Right lung (tissue), 5 donors: ENCODE results near the gene ADD3. TPM values are rescaled to one million over a fixed set of nuclear protein-coding genes. Genes with fewer than 3 reads are reported as not detected.

Source experiments
- DNase-seq, 2 donors: peaks; one replicate each; pipeline ENCODE4 v3.0.0-alpha.2; 2013
- polyA plus RNA-seq, 5 donors: library from polyadenylated mRNA; unstranded; fragments of 120-200 nt; gene quantifications; one replicate each; pipeline versions ENCODE4 v1.2.1 to v1.2.3, GENCODE V29; 2013; ENCODE audit warnings: inconsistent platforms in 1 of 5, low replicate concordance in 1 of 5; ENCODE audit not compliant: insufficient read length in 5 of 5, insufficient read depth in 1 of 5

ADD3 gene
- polyA plus RNA-seq, 5 donors = 202 to 398 (median 349) TPM

DNA sequence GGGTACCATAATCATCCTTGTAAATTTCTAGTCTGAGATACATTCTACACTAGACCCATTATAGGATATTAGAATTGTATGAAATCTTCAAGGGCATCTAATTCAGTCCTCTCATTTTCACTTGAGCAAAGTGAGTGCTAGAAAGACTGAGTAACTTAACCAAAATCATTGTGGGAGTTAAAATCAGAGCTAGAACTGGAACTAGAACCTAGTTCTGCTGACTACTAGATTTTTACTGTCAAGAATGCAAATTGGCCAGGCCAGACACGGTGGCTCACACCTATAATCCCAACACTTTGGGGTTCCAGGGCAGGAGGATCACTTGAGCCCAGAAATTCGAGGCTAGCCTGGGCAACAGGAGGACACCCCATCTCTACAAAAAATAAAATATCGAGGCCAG lies 53.9 kb downstream of the ADD3 start:
- DNase-seq = no peak

DNA sequence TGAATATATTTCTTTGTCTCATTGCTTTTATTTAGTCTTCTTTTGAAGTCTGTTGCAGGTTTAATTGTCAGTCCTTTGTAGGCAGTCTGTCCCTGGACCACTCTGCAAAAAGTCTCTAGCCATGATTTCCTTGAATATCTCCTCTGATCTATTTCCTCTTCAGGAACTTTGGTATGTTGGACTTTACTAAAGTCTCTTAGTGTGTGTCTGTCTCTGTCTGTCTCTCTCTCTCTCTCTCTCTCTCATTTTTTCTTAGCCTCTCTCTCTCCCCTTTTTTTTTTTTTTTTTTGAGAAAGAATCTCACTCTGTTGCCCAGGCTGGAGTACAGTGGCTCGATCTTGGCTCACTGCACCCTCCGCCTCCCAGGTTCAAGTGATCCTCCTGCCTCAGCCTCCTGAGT lies 57.5 kb downstream of the ADD3 start:
- DNase-seq = no peak

DNA sequence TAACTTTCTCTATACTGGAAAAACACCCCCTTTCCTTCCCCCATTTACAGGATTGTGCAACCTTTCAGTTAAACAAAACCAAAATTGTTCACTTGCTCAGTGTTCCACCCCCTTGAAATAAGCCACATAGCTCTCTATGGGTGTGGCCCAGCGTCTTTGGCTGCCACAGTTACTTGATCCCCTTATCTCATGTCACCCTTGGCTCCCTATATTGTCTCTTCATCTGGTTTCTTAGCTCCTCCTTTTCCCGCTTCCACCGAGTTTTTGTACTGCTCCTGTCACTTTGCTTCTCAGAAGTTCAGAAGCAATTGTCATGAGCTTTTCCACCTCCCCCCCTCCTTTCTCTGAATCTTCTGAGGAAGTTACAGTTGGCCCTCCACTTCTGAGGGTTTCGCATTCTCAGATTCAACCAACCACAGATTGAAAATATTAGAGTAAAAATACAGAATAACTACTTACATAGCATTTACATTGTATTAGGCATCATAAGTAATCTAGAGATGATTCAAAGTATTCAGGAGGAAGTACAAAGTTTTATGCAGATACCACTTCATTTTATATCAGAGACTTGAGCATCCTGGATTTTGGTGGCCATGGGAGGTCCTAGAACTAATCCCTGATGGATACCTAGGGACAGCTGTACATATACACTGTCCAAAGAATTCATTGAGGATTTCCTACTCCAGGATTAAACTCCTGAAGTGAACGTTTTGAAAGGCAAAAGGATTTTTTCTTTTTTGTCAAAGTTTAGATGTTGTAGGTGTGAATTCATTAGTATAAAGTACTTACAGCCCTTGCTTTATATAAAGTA lies 60.4 kb downstream of the ADD3 start:
- no peak for DNase-seq

DNA sequence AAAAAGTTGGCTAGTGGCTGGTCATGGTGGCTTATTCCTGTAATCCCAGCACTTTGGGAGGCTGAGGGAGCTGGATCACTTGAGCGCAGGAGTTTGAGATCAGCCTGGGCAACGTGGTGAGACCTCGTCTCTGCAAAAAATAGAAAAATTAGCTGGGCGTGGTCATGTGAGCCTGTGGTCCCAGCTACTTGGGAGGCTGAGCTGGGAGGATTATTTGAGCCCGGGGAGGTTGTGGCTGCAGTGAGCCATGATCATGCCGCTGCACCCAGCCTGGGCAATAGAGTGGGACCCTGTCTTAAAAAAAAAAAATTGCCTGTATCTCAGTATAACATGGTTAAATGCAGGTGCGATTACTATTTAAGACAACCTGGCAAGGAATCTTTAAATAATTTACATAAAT lies 61.0 kb downstream of the ADD3 start:
- no peak for DNase-seq

DNA sequence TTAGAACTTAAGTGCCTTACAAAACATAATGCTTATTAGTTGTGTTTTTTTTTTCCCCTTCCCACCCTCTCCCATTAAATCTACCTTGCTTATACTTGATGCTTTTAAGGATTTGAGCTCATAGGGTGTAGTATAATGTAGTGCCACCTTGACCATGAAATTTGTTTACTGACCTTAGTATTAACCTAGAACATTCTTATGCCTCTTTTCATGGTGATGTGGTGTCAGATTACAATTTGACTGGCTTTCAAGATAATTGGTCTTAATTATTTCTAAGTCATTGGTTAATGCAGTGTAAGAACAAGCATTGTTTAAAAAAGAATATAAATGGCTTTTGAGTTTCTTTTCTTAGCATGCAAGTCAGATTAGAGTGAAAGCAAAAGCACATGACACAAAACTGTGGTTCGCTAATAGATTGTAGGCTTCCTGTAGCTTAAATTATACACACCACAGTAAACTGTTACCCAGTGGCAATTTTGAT lies 61.8 kb downstream of the ADD3 start:
- DNase-seq = no peak

DNA sequence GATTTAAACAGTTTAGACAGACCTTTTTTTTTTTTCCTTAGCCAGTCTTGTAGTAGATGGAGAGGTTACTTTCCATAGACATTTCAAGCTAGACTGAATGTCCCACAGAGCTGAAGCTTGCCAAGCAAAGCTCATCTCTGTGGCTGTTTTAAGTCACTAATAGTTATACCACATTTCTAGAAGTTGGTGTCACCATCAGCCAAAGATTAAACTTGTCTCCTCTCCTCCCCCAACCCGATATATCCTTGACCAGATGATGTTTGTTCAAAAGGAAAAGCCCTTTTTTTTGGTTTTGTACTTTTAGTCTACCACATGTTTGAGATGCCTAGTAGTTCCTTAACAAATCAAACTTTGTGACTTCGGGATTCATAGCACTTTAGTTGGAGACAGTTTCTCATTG lies 66.1 kb downstream of the ADD3 start:
- DNase-seq = no peak

DNA sequence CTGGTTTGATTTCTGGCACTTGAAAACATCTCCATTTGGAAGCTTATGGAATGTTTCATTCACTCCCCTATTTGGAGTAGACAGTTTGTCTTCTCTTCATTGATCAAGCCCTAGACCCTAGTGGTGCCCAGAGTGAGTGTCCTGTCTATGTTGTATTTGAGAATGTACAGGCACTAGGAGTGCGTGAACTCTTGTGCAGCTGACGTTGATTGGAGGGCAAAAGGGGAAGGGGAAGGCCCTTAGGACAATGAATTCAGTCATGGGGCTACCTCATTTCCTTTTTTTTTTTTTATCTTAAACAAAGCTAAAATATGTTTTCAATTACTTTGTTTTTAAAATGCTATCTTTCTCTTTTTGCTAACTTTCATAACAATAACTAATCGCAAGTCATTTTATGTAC lies 66.5 kb downstream of the ADD3 start:
- DNase-seq = no peak

DNA sequence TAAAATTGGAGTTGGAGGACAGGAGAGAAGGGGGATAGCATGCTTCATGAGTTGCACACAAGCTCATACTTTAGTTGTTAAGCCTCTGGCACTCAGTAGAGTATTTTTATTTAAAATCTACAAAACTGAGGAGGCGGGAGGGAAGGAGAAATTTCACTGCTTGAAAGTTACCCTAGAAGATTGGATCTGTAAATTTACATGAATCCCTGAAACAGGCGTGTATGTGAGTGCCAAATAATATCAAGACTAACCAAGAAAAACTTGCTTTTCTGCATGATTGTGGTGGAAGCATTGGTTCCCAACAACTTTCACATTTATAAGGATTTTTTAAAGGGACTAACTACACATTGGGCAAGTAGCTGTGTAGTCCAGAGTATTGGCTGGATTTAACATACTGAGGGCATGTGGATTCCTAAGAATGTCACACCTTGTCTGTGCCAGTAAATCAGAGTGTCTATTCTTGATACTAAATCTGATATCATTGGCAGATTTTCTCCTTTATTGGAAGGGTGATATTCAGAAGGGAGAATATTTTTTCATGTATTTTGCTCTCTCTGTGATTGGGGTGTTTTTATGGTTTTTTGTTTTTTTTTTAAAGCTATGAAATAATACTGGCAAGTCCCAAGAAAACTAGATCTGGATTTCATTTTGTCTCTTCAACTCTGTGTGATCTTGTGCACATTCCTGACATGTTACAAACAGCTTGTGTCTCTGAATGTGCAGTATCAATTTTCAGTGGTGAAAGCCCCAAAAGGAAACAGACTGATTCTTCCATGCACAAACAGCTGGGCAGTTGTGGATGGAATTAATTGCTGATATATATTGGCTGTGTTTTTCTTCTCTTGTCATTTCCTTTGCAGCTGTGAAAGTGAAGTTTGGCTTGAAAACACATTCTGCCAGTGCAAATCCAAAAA lies 67.2 kb downstream of the ADD3 start:
- no peak for DNase-seq

DNA sequence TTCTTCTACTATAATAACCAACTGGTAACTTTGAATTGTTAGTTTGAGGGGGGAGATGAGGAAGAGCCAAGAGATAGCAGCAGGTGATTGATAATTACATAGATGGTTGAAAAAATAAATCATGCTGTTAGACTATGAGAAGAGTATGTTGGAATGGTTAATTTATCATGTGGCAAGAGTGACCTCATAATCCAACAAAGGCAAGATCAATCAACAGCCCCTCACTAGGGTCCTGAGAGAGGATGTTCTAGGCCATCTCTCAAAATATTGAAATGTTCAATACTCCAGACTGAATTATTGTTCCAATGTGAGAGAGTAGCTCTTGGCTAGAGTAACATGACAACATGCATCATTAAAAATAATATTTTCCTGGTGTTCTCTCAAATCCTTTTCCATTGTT lies 67.9 kb downstream of the ADD3 start:
- DNase-seq = no peak

DNA sequence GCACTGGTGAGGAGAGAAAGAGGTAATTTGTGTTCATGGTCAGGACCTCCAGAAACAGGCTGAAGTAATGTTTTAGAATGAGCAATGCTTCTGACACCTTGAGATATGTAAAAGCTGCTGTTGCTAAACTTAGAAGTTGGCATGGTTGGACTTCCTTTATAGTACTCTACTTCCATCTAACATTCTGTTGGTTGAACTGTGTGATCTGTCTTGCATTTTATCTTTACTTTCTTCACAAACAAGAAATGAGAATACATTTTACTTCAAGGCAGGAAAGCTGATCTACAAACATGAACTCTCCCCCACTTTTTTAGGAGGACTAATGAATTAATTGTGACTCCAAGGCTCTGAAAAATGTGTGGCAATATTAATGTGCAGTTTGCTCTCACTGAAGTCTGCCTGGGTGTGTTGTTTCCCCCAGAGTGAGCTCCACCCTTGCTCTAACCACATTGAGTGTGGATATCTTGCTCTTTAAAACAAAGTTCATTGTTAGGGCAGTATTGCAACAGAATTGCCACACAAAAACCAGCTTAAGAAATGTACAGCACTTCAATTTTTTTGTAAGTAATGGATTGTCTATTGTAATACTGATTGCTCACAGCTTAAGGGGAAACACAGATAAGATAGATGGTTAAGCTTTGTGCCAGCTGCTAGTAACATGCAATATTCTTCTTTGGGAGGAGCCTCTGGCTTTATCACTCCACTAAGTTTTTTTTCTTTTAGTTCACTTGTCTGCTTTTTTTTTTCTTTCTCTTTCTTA lies 69.0 kb downstream of the ADD3 start:
- peak; percentile 67 to 70 for DNase-seq

DNA sequence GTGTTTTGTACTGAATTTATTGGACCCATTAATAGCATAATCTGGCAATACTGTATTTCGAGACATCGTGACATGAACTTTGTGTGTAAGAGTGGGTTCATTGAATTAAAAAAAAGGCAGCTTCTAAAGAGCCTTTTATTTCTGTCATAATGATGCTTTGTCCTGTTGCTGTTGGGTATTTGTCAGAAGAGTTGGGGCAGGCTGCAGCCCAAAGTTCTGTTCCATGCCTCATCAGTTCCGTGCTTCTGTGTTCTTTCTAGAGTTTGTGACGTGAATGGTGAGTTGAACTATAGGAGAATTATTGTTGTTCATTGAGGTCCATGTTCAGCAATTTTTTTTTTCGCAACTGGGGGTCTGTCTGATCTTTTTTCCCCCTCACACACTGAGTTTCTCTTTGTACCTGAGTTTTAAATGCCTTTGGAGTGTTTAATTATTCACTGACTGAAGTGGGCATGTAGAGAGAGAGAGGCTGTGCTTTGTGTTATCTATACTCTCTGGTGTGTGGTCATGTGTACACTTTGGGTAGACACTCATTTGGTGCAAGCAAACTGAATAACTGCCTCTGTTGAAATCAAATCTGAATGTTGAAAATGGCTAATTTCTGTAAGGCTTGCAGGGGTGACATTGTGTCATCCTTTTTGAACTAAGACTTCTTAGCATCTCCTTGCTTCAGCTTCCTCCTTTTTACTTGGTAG lies 69.8 kb downstream of the ADD3 start:
- no peak for DNase-seq

DNA sequence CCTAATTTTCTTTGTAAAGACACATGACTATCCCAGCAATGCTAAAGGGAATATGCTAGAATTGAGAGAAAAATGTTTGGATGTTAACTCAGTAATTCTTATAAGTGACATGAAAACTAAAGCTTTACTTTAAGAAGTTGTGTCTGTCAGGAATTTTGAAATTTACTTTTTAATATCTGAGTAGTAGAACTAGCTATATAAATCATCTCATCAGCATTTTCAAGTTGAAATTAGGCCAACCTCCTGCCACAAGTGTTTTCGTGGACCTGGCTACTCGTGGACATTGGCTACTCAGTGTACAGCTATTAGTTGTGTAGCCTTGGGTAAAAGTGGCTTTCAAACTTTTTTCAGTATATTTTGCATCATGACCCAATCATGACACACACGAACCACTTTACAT lies 70.5 kb downstream of the ADD3 start:
- no peak for DNase-seq

DNA sequence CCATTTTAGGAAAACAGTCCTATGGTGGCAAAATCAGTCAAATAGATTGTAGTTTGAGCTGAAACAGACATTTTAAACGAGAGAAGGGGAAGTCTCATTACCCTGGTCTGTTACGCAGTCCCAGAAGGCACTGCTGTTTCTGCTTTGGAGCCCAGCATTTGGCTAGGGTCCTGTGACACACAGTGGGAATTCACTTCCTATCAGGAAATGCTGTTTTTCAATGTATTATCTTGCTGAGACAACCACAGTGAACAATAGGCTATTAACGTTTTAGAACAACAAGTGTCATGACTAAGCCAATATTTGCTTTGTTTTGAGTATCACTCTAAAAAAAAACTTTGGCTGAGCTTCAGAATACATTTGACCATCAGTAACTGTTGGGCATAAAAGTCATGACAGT lies 74.1 kb downstream of the ADD3 start:
- DNase-seq = no peak

DNA sequence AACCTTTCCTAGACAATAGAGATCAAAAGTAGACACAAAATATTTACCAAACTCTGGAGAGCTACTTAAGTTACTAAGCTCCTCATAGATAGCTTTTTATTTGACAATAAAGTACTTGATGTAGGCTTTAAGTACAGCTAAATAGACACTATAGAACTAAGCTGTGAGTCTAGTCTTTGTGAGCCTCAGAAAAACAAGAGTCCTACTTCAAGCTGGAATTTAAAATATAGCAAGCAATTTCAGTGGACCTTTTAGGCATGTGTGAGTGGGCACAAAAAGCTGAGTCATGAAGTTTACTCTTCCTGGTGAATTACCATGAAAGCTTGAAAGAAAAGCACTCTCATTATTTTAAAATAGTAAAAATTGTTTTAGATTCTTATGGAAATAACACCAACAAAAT lies 76.1 kb downstream of the ADD3 start:
- DNase-seq = no peak

DNA sequence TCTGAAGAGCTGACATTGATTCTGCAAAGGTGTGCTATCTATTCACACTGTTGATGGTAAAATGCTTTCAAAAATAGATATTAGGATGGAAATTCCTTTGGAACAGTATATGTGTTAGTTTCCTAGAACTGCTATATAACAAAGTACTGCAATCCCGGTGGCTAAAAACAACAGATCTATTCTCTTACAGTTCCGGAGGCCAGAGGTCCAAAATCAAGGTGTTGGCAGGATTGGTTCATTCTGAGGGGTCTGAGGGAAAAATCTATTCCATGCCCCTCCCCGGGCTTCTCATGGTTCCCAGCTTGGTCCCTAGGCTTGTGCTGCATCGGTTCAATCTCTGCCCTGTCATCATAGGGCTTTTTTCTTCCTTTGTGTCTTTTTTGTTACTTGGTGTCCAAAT lies 79.9 kb downstream of the ADD3 start:
- no peak for DNase-seq

DNA sequence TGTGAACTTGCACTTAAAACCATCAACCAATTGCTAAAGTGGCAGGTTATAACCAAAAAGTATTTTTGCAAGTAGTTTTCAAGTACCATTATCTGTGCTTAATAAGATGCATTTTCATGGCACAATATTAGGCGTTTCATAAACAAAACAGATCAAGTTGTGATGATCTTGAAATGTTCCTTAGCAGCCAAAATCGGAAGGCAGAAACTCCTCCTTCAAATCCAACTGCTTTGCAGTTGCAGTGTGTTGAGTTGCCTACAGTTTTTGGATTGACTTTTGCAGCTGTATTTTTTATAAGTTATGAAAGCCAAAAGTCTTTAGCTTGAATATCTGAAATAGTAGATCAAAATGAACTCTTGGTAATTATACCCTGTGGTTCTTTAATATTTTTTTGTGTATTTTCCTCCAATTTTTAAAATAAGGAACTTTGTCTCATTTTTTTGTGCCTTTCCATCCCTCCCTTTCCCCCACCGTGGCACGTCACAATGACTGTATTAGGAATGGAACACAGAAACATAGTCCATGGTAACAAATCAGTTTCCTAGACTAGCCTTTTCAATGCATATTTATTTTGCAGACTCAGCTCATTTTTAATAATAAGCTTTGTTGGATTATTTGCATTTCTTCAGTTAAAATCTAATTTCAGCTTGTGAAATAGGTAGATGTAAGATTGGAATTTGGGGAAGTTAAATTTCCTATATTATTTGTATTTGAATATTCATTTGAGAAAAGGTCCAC lies 80.8 kb downstream of the ADD3 start:
- DNase-seq = no peak

DNA sequence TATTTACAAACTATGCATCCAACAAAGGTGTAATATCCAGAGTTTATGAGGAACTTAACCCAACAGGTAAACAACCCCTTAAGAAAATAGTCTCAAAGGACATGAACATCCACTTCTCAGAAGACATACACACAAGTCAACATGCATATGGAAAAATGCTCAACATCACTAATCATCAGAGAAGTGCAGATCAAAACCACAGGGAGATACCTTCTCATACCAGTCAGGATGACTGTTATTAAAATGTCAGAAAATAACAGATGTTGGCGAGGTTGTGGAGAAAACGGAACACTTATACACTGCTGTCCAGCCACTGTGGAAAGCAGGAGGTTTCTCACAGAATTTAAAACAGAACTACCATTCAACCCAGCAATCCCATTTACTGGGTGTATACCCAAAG lies 84.0 kb downstream of the ADD3 start:
- no peak for DNase-seq

DNA sequence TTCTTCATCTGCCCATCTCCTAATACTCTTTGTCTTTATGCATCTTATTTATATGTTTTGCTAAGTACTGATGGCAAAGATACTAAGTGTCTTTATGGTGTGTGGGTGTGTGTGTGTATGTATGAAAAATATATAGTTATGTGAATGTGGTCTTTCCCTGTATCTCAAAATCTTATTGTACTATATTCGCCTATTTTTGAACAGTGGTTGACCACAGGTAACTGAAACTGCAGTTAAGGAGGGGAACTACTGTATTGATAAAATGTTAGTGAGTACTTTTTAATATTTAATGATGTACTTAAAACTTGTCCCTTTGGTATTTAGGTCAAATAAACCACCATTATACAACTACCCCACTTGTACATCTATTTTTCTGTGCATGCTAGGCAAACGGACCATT lies 85.9 kb downstream of the ADD3 start:
- no peak for DNase-seq

DNA sequence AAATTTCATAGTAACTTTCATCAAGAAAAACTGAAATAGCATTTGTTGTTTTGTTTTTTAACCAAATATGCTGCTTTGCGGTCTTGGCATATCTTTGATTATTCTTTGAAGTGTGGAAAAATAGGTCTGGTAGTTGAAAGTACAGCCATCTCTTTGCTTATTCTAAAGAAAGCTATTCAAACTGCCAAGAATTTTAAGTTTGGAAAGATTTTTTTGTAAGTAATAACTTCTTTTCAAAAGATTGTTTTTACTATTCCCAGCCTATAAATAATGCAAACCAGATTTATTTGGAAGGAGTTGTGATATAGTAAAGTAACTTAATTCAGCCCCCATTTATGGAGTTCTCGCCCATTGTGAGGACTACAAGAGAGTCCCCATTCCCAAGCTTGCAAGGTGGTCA lies 87.0 kb downstream of the ADD3 start:
- no peak for DNase-seq

DNA sequence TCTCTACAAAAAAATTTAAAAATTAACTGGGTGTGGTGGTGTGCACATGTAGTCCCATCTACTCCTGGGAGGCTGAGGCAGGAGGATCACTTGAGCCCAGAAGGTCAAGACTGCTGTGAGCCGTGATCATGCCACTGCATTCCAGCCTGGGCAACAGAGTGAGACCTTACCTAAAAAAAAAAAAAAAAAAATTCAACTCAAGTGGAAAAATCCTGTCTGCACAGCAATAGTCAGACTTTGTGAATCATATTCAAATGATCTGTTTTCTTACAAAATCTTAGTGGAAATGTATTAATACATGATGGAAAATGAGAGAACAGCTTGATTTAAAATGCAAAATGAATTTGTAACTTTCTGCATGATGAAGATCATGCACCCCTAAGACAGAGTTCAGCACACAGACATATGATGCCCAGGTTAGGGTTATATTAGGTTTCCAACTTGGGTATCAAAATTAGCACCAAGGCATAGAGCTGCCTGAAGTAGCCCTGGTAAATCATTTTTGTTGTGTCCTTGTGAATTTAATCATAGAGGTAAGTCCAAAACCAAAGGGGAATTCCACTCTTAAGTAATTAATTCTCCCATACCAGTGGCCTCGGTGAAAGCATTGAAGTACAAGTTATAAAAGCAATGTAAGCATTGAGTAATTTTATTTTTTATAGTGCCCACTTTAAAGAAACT lies 93.8 kb downstream of the ADD3 start:
- DNase-seq = no peak
